A673 (cell line): ENCODE results near the gene ACAT2. TPM values are rescaled to one million over a fixed set of nuclear protein-coding genes. Genes with fewer than 3 reads are reported as not detected.

Experiments
- BruUV-seq: library from RNA; stranded (reverse); fragments of 400-500 nt; replicated peaks from 2 replicates; lab custom pipeline; 2021; lab: Mats Ljungman, UMichigan
- CTCF ChIA-PET: fragments of 300-600 bp; sonication (Branson Sonifier 250); formaldehyde crosslinking; loops from one replicate; lab custom pipeline; 2022; ENCODE audit warnings: antibody characterized with exemption; lab: Charles Lee
- POLR2A ChIA-PET: fragments of 300-600 bp; sonication (Branson Sonifier 250); formaldehyde crosslinking; loops from one replicate; lab custom pipeline; 2022; ENCODE audit warnings: antibody characterized with exemption; ENCODE audit not compliant: low non-redundant PET; lab: Charles Lee
- DNase-seq: peaks from one replicate; pipeline ENCODE4 v3.0.0-alpha.2; 2015; ENCODE audit warnings: low spot score
- H3K27ac ChIP-seq: fragments of 200-600 bp; sonication (generic); 2 replicates; pipeline ENCODE4 v1.5.1; 2016; ENCODE audit warnings: mixed run types, low read depth, mild to moderate bottlenecking, mixed read lengths, antibody characterized with exemption, low read length; ENCODE audit not compliant: poor library complexity, severe bottlenecking
- H3K27me3 ChIP-seq: fragments of 200-600 bp; sonication (generic); replicated peaks from 2 replicates; pipeline ENCODE4 v1.6.1; 2017; ENCODE audit warnings: mixed run types, low read depth, mild to moderate bottlenecking, mixed read lengths, antibody characterized with exemption, low read length; ENCODE audit not compliant: insufficient read depth, poor library complexity
- H3K36me3 ChIP-seq: fragments of 200-600 bp; sonication (generic); 2 replicates; pipeline ENCODE4 v1.6.1; 2016; ENCODE audit warnings: mixed run types, mild to moderate bottlenecking, mixed read lengths, antibody characterized with exemption, low read length; ENCODE audit not compliant: insufficient read depth, poor library complexity, severe bottlenecking
- H3K4me1 ChIP-seq: fragments of 200-600 bp; sonication (generic); 2 replicates; pipeline ENCODE4 v1.6.1; 2017; ENCODE audit warnings: mixed run types, mild to moderate bottlenecking, mixed read lengths, antibody characterized with exemption, low read length; ENCODE audit not compliant: insufficient read depth, poor library complexity, severe bottlenecking
- H3K4me3 ChIP-seq: fragments of 200-600 bp; sonication (generic); 2 replicates; pipeline ENCODE4 v1.5.1; 2016; ENCODE audit warnings: low read depth, mixed run types, mild to moderate bottlenecking, mixed read lengths, low read length; ENCODE audit not compliant: poor library complexity, severe bottlenecking
- H3K9me3 ChIP-seq: fragments of 200-600 bp; sonication (generic); 2 replicates; pipeline ENCODE4 v1.6.1; 2016; ENCODE audit warnings: mixed run types, low read depth, mild to moderate bottlenecking, mixed read lengths, antibody characterized with exemption, low read length; ENCODE audit not compliant: poor library complexity, severe bottlenecking
- EZH2 ChIP-seq: fragments of 200-600 bp; sonication (generic); IDR thresholded peaks from 2 replicates; pipeline ENCODE4 v1.6.1; 2017; ENCODE audit warnings: borderline replicate concordance, low read depth, mild to moderate bottlenecking, mixed read lengths, antibody characterized with exemption, low read length; ENCODE audit not compliant: poor library complexity, severe bottlenecking
- intact Hi-C: fragments of 100-400 bp; cut with micrococcal nuclease; formaldehyde crosslinking; loops from one replicate; pipeline ENCODE4 v1.10.0; 2022; ENCODE audit not compliant: unreplicated experiment
- total RNA-seq: library from RNA; stranded (reverse); gene quantifications from 2 replicates; pipeline ENCODE4 v1.2.3, GENCODE V29; 2021
- TF ChIP-seq, protein P1 (sequence below): fragments of 300-800, 200-600 bp; sonication (generic); conservative IDR thresholded peaks from 2 replicates; pipeline ENCODE4 v1.5.1; 2017; ENCODE audit warnings: low read depth, mild to moderate bottlenecking, antibody characterized with exemption, low read length, moderate library complexity, mixed read lengths

ACAT2 gene
- total RNA-seq, 1 experiment from 2014 or later: 250 TPM

- H3K4me1 ChIP-seq: peaks cover 6% of the 10 kb centered on the region
- TF ChIP-seq, protein P1, sequence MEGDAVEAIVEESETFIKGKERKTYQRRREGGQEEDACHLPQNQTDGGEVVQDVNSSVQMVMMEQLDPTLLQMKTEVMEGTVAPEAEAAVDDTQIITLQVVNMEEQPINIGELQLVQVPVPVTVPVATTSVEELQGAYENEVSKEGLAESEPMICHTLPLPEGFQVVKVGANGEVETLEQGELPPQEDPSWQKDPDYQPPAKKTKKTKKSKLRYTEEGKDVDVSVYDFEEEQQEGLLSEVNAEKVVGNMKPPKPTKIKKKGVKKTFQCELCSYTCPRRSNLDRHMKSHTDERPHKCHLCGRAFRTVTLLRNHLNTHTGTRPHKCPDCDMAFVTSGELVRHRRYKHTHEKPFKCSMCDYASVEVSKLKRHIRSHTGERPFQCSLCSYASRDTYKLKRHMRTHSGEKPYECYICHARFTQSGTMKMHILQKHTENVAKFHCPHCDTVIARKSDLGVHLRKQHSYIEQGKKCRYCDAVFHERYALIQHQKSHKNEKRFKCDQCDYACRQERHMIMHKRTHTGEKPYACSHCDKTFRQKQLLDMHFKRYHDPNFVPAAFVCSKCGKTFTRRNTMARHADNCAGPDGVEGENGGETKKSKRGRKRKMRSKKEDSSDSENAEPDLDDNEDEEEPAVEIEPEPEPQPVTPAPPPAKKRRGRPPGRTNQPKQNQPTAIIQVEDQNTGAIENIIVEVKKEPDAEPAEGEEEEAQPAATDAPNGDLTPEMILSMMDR: no peak
- no peak for TF ChIP-seq EZH2
- no peaks in the 10 kb centered on the region for H3K27me3 ChIP-seq
- no TSS peak for BruUV-seq
- ChIA-PET CTCF (no interaction called here), POLR2A (no interaction called here)
- intact Hi-C loops: no loop called here
- peak overlapping the region; percentile 29 for H3K27ac ChIP-seq
- H3K36me3 ChIP-seq: peaks cover 87% of the 10 kb centered on the region
- H3K4me3 ChIP-seq: no peak overlapping the region
- DNase-seq: no peak
- H3K9me3 ChIP-seq: no peaks in the 10 kb centered on the region
Measured at GRCh38 chr6:159766906-159767305, 5.1 kb downstream of the ACAT2 start.

- Histone ChIP-seq H3K4me3 (no peak overlapping the region), H3K27ac (no peak overlapping the region), H3K4me1 (peaks cover 6% of the 10 kb centered on the region), H3K27me3 (no peaks in the 10 kb centered on the region), H3K9me3 (no peaks in the 10 kb centered on the region), H3K36me3 (peaks cover 96% of the 10 kb centered on the region)
- no peak for DNase-seq
- ChIA-PET CTCF (interaction anchor here (0.6 kb wide), 1 partner anchor 82 kb away, joined by 3 read pairs; no protein-coding TSS in a partner anchor), POLR2A (no interaction called here)
- intact Hi-C loops: no loop called here
- no TSS peak for BruUV-seq
- TF ChIP-seq, protein P1: no peak
- no peak for TF ChIP-seq EZH2
Measured at GRCh38 chr6:159769470-159769869, 7.6 kb downstream of the ACAT2 start.

DNA sequence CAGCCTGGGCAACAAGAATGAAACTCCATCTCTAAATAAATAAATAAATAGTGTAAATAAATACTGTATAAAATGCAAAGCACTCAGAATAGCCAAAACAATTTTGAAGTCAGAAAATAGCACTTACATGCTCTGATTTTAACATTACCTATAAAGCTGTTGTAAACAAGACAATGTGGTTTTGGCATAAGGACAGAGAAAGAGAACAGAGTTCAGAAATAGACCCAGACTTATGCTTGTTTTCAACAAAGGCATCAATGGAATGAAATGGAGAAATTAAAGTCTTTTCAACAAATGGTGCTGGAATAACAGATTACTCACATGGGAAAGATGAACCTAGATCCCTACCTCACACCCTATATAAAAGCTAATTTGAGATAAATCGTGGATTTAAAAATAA is 10.4 kb downstream of the ACAT2 start:
- no TSS peak for BruUV-seq
- TF ChIP-seq EZH2: no peak
- TF ChIP-seq, protein P1: no peak
- ChIA-PET POLR2A (no interaction called here), CTCF (no interaction called here)
- peaks cover 98% of the 10 kb centered on the region for H3K36me3 ChIP-seq
- no peaks in the 10 kb centered on the region for H3K4me1 ChIP-seq
- no peak overlapping the region for H3K4me3 ChIP-seq
- H3K27ac ChIP-seq: no peak overlapping the region
- DNase-seq: no peak
- no peaks in the 10 kb centered on the region for H3K9me3 ChIP-seq
- H3K27me3 ChIP-seq: no peaks in the 10 kb centered on the region
- intact Hi-C loops: no loop called here
